ENCODE results near the gene NFATC1.
"Not testable (repeated sequence)": the region's sequence is repeated elsewhere in the genome, so short reads cannot be mapped to it uniquely, and the experiment has no call there.

NFATC1 gene

GRCh38 chr18:79497638-79498081 lies 101.9 kb downstream of the NFATC1 start:
- no peaks in the 10 kb centered on the region for H3K27me3 Mint-ChIP-seq
- peaks cover 38% of the 10 kb centered on the region for H3K4me1 Mint-ChIP-seq
- H3K27ac Mint-ChIP-seq = no peak overlapping the region
- no peak for DNase-seq
- no peak for ATAC-seq
- H3K9me3 Mint-ChIP-seq = peaks cover 40% of the 10 kb centered on the region
- H3K36me3 Mint-ChIP-seq (ENCODE audit: low read depth) = peaks cover 65% of the 10 kb centered on the region
- H3K4me3 Mint-ChIP-seq = no peak overlapping the region

GRCh38 chr18:79498662-79499061 lies 102.9 kb downstream of the NFATC1 start:
- no peak overlapping the region for H3K4me3 Mint-ChIP-seq
- no peaks in the 10 kb centered on the region for H3K27me3 Mint-ChIP-seq
- peaks cover 65% of the 10 kb centered on the region for H3K36me3 Mint-ChIP-seq (ENCODE audit: low read depth)
- peaks cover 46% of the 10 kb centered on the region for H3K4me1 Mint-ChIP-seq
- peak overlapping the region; percentile 14 for H3K27ac Mint-ChIP-seq
- ATAC-seq (no peak), DNase-seq (no peak)
- peaks cover 40% of the 10 kb centered on the region for H3K9me3 Mint-ChIP-seq

- no peak overlapping the region for H3K27ac Mint-ChIP-seq
- peaks cover 40% of the 10 kb centered on the region for H3K9me3 Mint-ChIP-seq
- ATAC-seq (no peak), DNase-seq (no peak)
- no peak overlapping the region for H3K4me3 Mint-ChIP-seq
- H3K27me3 Mint-ChIP-seq = no peaks in the 10 kb centered on the region
- peaks cover 59% of the 10 kb centered on the region for H3K4me1 Mint-ChIP-seq
- peaks cover 61% of the 10 kb centered on the region for H3K36me3 Mint-ChIP-seq (ENCODE audit: low read depth)
Measured at GRCh38 chr18:79501006-79501405, 105.3 kb downstream of the NFATC1 start.

GRCh38 chr18:79502782-79503181 lies 107.1 kb downstream of the NFATC1 start:
- Mint-ChIP-seq H3K27me3 (no peaks in the 10 kb centered on the region), H3K4me3 (no peak overlapping the region), H3K9me3 (peaks cover 27% of the 10 kb centered on the region), H3K36me3 (ENCODE audit: low read depth) (peaks cover 51% of the 10 kb centered on the region), H3K27ac (peak overlapping the region; percentile 88), H3K4me1 (peaks cover 59% of the 10 kb centered on the region)
- ATAC-seq (peak; percentile 55), DNase-seq (no peak)

GRCh38 chr18:79503406-79503805 lies 107.7 kb downstream of the NFATC1 start:
- Mint-ChIP-seq H3K4me1 (peaks cover 65% of the 10 kb centered on the region), H3K4me3 (no peak overlapping the region), H3K27ac (peak overlapping the region; percentile 88)

GRCh38 chr18:79504034-79504433 lies 108.3 kb downstream of the NFATC1 start:
- Mint-ChIP-seq H3K27ac (peak overlapping the region; percentile 88), H3K36me3 (ENCODE audit: low read depth) (peaks cover 46% of the 10 kb centered on the region), H3K9me3 (peaks cover 16% of the 10 kb centered on the region), H3K27me3 (no peaks in the 10 kb centered on the region), H3K4me1 (peaks cover 69% of the 10 kb centered on the region), H3K4me3 (peak overlapping the region; percentile 45)
- peak; percentile 11 for ATAC-seq
- DNase-seq = no peak

More at GRCh38 chr18:79503406-79503805, 107.7 kb downstream of the NFATC1 start:
- ATAC-seq (no peak), DNase-seq (no peak)
- Mint-ChIP-seq H3K27me3 (no peaks in the 10 kb centered on the region), H3K9me3 (peaks cover 21% of the 10 kb centered on the region), H3K36me3 (ENCODE audit: low read depth) (peaks cover 48% of the 10 kb centered on the region)

- peak; percentile 33 for ATAC-seq
- peak overlapping the region; percentile 45 for H3K4me3 Mint-ChIP-seq
- DNase-seq = not testable (repeated sequence)
Measured at GRCh38 chr18:79504495-79504894, 108.8 kb downstream of the NFATC1 start.

GRCh38 chr18:79505465-79505864 lies 109.7 kb downstream of the NFATC1 start:
- ATAC-seq, DNase-seq, H3K4me3 Mint-ChIP-seq, H3K9me3 Mint-ChIP-seq, H3K27me3 Mint-ChIP-seq: not testable (repeated sequence)
- peaks cover 42% of the 10 kb centered on the region for H3K36me3 Mint-ChIP-seq (ENCODE audit: low read depth)
- peak overlapping the region; percentile 89 for H3K27ac Mint-ChIP-seq
- peaks cover 69% of the 10 kb centered on the region for H3K4me1 Mint-ChIP-seq

More at GRCh38 chr18:79504495-79504894, 108.8 kb downstream of the NFATC1 start:
- Mint-ChIP-seq H3K4me1 (peaks cover 67% of the 10 kb centered on the region), H3K9me3 (peaks cover 11% of the 10 kb centered on the region), H3K27ac (peak overlapping the region; percentile 88), H3K36me3 (ENCODE audit: low read depth) (peaks cover 43% of the 10 kb centered on the region)
- not testable (repeated sequence) for H3K27me3 Mint-ChIP-seq

GRCh38 chr18:79506191-79507075 lies 110.7 kb downstream of the NFATC1 start:
- peak overlapping the region; percentile 56 for H3K4me3 Mint-ChIP-seq
- DNase-seq (no peak), ATAC-seq (no peak)
- H3K27ac Mint-ChIP-seq = peak overlapping the region; percentile 89
- no peaks in the 10 kb centered on the region for H3K9me3 Mint-ChIP-seq
- H3K27me3 Mint-ChIP-seq = no peaks in the 10 kb centered on the region
- H3K4me1 Mint-ChIP-seq = peaks cover 69% of the 10 kb centered on the region
- H3K36me3 Mint-ChIP-seq (ENCODE audit: low read depth) = peaks cover 34% of the 10 kb centered on the region

- H3K27me3 Mint-ChIP-seq = no peaks in the 10 kb centered on the region
- peaks cover 31% of the 10 kb centered on the region for H3K36me3 Mint-ChIP-seq (ENCODE audit: low read depth)
- peak overlapping the region; percentile 89 for H3K27ac Mint-ChIP-seq
- no peaks in the 10 kb centered on the region for H3K9me3 Mint-ChIP-seq
- H3K4me3 Mint-ChIP-seq = peak overlapping the region; percentile 67
- peaks cover 67% of the 10 kb centered on the region for H3K4me1 Mint-ChIP-seq
- peak; percentile 13 for ATAC-seq
- DNase-seq = peak; percentile 36
Measured at GRCh38 chr18:79507076-79507545, 111.4 kb downstream of the NFATC1 start.

- DNase-seq (peak; percentile 60), ATAC-seq (peak; percentile 36)
- no peaks in the 10 kb centered on the region for H3K27me3 Mint-ChIP-seq
- H3K4me1 Mint-ChIP-seq = peaks cover 60% of the 10 kb centered on the region
- peaks cover 35% of the 10 kb centered on the region for H3K36me3 Mint-ChIP-seq (ENCODE audit: low read depth)
- peak overlapping the region; percentile 67 for H3K4me3 Mint-ChIP-seq
- no peaks in the 10 kb centered on the region for H3K9me3 Mint-ChIP-seq
- peak overlapping the region; percentile 89 for H3K27ac Mint-ChIP-seq
Measured at GRCh38 chr18:79507546-79508480, 112.1 kb downstream of the NFATC1 start.

GRCh38 chr18:79508565-79509535 lies 113.1 kb downstream of the NFATC1 start:
- no peak for ATAC-seq
- Mint-ChIP-seq H3K4me3 (peak overlapping the region; percentile 30), H3K4me1 (peaks cover 52% of the 10 kb centered on the region), H3K27me3 (no peaks in the 10 kb centered on the region), H3K36me3 (ENCODE audit: low read depth) (peaks cover 41% of the 10 kb centered on the region), H3K27ac (peak overlapping the region; percentile 89), H3K9me3 (no peaks in the 10 kb centered on the region)
- no peak for DNase-seq

- H3K27ac Mint-ChIP-seq = peak overlapping the region; percentile 38
- H3K27me3 Mint-ChIP-seq = no peaks in the 10 kb centered on the region
- H3K4me3 Mint-ChIP-seq = no peak overlapping the region
- DNase-seq (peak; percentile 1), ATAC-seq (no peak)
- H3K9me3 Mint-ChIP-seq = no peaks in the 10 kb centered on the region
- H3K4me1 Mint-ChIP-seq = peaks cover 46% of the 10 kb centered on the region
- H3K36me3 Mint-ChIP-seq (ENCODE audit: low read depth) = peaks cover 37% of the 10 kb centered on the region
Measured at GRCh38 chr18:79509536-79509930, 113.8 kb downstream of the NFATC1 start.
